Stimulated activated naive B cell treated with anti-CD40 and anti-IgM and Interleukin-4, amounts not matched to agents 10 μg/mL and 1 μg/mL and 100 μg/mL, for 72 hours (primary cell): Measurements from ENCODE around the gene SLCO2A1.
A peak's percentile ranks its signal among the peaks of the same experiment; 100 is the strongest.

Source experiments
- ATAC-seq, 2 donors: fragments of 150-1000 bp; cut with Tn5 transposase; replicated peaks; 2 replicates each; pipeline ENCODE4 v1.10.0; 2021; ENCODE audit warnings: moderate library complexity in 1 of 2
- DNase-seq: peaks from one replicate; pipeline ENCODE4 v3.0.0; 2021
- H3K27ac Mint-ChIP-seq: one replicate; pipeline ENCODE4 v1.8.0; 2022; ENCODE audit warnings: mild to moderate bottlenecking, mixed read lengths
- H3K27me3 Mint-ChIP-seq, 2 donors: one replicate each; pipeline ENCODE4 v1.8.0; 2022; ENCODE audit warnings: mixed read lengths in 2 of 2
- H3K36me3 Mint-ChIP-seq, 2 donors: one replicate each; pipeline ENCODE4 v1.8.0; 2022; ENCODE audit warnings: mixed read lengths in 2 of 2, mild to moderate bottlenecking in 1 of 2
- H3K4me1 Mint-ChIP-seq, 2 donors: one replicate each; pipeline ENCODE4 v1.8.0; 2022; ENCODE audit warnings: mixed read lengths in 2 of 2, mild to moderate bottlenecking in 1 of 2
- H3K4me3 Mint-ChIP-seq, 2 donors: one replicate each; pipeline ENCODE4 v1.8.0; 2022; ENCODE audit warnings: mild to moderate bottlenecking in 2 of 2, mixed read lengths in 2 of 2, moderate library complexity in 1 of 2
- H3K9me3 Mint-ChIP-seq, 2 donors: one replicate each; pipeline ENCODE4 v1.8.0; 2022; ENCODE audit warnings: mixed read lengths in 2 of 2, mild to moderate bottlenecking in 1 of 2

SLCO2A1 gene

DNA sequence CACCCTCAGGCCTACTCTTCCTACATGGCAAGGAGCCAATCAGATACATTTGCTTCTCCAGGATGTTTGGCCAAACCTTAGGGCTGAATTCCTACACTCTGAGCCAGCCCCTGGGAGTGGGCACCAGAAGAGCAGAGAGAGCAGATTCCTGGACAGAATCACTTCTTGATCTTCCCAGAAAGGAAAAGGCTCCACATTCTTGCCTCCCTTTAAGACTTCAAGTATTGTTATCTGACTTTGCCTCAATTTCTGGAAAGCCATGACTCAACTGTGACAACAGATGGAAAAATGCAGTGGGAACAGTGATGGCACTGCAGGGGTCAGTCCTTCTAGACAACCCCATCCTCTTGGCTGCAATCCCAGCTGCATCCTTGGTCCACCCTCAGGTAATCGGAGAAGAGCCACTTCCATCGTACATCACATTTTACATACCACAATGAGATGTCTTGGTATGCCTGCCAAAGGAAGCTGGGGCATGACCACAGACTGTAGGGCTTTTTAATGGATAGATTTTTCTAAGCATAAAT, 21.0 kb downstream of the SLCO2A1 start:
- Mint-ChIP-seq H3K27ac (no peak overlapping the region), H3K4me3 (no peak overlapping the region), H3K27me3 (peaks cover 5 to 6% of the 10 kb centered on the region in 2 donors), H3K36me3 (no peaks in the 10 kb centered on the region), H3K4me1 (no peaks in the 10 kb centered on the region), H3K9me3 (peaks cover 7 to 8% of the 10 kb centered on the region in 2 donors)
- ATAC-seq (no peak), DNase-seq (no peak)

DNA sequence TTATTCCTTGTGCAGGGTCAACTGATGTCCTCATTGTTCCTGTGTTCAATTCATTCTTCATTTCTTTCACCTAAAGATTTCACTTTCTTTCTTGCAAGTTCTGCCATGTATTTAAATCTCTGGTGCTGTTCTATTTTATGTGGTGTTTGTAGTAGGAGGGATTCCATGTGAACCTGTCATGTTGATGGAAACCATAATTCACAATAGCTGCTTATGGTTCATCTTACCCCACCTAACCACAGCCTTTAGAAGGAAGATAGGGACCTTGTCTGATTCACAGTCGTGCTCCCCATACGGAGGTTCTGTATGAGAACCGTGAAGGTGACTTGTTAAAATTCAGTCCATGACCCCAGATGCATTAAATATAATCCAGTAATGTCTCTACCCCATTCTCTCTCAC, 21.9 kb downstream of the SLCO2A1 start:
- DNase-seq (no peak), ATAC-seq (no peak)
- H3K36me3 Mint-ChIP-seq: no peaks in the 10 kb centered on the region
- no peaks in the 10 kb centered on the region for H3K4me1 Mint-ChIP-seq
- H3K4me3 Mint-ChIP-seq: no peak overlapping the region
- H3K9me3 Mint-ChIP-seq: peaks cover 9 to 11% of the 10 kb centered on the region in 2 donors
- H3K27ac Mint-ChIP-seq: no peak overlapping the region
- H3K27me3 Mint-ChIP-seq: peaks cover 5 to 6% of the 10 kb centered on the region in 2 donors

DNA sequence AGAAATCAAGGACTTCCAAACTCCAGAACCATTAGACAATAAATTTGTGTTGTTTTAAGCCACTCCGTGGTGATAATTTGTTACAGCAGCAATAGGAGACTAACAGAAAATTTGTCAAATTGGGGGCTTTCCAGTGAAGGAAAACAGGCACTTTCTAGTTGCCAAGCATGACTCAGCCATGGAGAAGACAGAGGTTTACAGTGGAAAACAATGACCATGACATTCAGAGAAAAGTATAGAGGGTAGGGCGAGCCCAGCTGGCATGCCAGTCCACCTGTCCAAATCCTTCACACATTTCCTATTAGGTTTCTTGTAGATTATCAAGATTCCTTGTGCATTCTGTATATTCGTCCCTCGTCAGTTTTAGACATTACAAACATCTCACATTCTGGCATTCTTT, 24.9 kb downstream of the SLCO2A1 start:
- peaks cover 9 to 11% of the 10 kb centered on the region in 2 donors for H3K9me3 Mint-ChIP-seq
- H3K36me3 Mint-ChIP-seq: no peaks in the 10 kb centered on the region
- DNase-seq (no peak), ATAC-seq (no peak)
- H3K27ac Mint-ChIP-seq: no peak overlapping the region
- peaks cover 3 to 9% of the 10 kb centered on the region in 2 donors for H3K27me3 Mint-ChIP-seq
- H3K4me1 Mint-ChIP-seq: no peaks in the 10 kb centered on the region
- H3K4me3 Mint-ChIP-seq: no peak overlapping the region

DNA sequence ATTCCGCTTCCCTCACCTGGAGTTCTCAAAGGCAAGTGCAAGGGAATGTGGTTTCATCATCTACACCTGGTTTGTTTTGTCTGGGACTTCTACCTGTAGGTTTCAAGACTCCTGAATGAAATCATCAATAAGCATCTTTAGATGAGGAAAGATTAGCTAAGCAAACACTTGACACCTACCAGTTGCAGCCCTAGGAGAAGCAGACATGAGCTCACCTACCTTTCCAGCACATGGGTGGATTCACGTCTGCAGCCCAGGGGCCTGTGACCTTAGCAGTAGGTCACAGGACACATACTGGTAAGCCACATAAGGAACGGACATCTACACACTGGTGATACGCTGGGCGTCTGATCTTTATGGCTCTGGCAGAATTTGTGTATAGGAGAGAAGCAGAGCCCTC, 26.7 kb downstream of the SLCO2A1 start:
- H3K27ac Mint-ChIP-seq: no peak overlapping the region
- ATAC-seq (no peak), DNase-seq (no peak)
- no peaks in the 10 kb centered on the region for H3K36me3 Mint-ChIP-seq
- H3K4me3 Mint-ChIP-seq: no peak overlapping the region
- H3K9me3 Mint-ChIP-seq: peaks cover 9 to 11% of the 10 kb centered on the region in 2 donors
- H3K4me1 Mint-ChIP-seq: no peaks in the 10 kb centered on the region
- H3K27me3 Mint-ChIP-seq: peaks cover 6 to 14% of the 10 kb centered on the region in 2 donors

DNA sequence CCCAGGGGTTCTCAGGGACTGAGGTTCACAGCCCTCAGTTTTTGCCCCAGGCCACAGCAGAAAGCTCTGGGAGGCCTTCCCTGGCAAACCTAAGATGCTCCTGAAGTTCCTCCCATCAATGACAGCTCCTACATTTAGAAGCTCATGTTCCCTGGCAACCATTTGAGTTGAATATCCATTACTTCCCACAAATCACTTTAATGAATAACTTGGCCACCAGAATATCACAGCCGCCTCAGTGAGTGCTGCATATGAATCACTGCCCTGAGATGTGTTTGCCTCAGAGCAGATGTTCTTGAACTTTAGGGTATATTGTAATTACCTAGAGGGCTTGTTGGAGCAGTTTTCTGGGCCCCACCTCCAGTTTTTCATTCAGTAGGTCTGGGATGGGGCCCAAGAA, 27.4 kb downstream of the SLCO2A1 start:
- Mint-ChIP-seq H3K9me3 (peaks cover 9 to 11% of the 10 kb centered on the region in 2 donors), H3K4me3 (no peak overlapping the region), H3K36me3 (no peaks in the 10 kb centered on the region), H3K27ac (no peak overlapping the region), H3K27me3 (peaks cover 6 to 14% of the 10 kb centered on the region in 2 donors), H3K4me1 (no peaks in the 10 kb centered on the region)
- DNase-seq: no peak
- no peak for ATAC-seq

DNA sequence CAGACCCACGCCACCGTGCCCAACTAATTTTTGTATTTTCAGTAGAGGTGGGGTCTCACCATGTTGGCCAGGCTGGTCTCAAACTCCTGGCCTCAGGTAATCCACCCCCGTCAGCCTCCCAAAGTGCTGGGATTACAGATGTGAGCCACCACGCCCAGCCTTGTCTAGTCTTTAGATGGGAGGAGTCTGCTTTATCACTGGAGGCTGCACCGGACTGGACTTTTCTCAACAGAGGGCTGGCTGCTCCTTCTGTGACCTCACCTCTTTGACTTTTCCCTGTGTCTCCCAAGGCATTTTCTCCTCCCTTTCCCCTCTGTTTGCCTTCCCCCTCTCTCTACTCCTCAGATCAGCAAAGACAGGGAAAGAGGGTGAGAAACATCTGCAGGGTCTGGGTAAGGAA, 28.5 kb downstream of the SLCO2A1 start:
- Mint-ChIP-seq H3K9me3 (peaks cover 5 to 11% of the 10 kb centered on the region in 2 donors), H3K27ac (no peak overlapping the region), H3K4me3 (no peak overlapping the region), H3K4me1 (no peaks in the 10 kb centered on the region), H3K27me3 (peaks cover 6 to 14% of the 10 kb centered on the region in 2 donors), H3K36me3 (no peaks in the 10 kb centered on the region)
- ATAC-seq: no peak
- DNase-seq: no peak

DNA sequence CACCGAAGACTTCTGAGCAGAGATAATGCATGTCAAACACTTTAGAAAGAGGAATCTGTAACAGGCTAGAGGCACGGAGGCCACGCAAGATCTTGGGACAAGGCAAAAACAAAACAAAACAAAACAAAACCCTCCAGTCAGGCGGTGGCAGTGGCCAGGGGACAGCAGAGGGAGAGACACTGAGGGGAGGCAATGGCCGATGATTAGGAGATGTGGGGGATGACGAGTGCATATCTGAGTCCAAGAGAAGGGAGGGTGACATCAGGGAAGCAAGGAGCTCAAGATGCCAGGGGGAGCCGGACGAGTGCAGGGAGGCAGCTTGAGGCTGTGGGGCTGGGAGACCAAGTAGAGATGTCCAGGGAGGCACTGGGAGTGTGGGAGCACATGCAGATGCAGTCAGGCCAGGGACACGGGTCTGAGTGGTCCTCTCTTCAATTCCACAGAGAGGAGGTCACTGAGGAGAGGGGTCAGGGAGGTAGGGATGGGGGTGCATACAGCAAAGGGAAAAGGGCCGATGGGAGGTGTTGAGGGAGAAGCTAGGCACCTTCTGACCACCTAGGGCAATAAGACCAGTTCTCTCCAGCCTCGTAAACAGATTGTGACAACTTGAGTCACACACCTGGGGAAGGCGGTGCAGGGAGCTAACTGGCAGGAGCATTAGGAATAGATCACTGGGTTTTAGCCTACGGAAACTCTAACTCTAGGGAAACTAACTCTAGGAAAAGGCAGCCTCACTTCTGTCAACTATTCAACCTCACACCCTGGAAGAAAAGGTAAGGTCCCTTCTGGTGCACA, 29.6 kb downstream of the SLCO2A1 start:
- H3K4me1 Mint-ChIP-seq: no peaks in the 10 kb centered on the region

DNA sequence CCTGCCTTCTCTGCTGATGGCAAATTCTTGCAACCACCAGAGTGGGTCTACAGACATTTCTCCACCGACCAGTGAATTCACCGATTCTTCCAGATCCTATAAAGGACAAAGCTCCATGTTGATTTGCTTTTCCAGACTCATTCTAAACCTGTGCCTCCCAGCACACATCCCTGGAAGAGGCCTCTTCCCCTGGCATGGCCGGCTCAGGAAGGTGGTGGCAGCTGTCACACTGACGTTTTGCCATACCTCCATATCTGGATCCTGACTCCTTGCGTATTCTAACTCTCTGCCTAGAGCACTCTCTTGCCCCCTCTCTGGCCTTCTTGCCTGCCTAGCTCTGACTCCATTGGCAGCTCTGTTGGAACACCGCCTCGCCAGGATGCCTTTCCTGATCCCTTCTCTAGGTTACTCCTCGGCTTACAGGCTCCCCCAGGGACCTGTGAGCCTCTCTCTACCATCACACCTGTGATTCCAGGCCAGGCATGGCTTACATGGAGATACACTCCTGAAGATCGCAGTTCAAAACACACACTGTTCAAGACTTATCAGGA, 31.0 kb downstream of the SLCO2A1 start:
- no peak overlapping the region for H3K27ac Mint-ChIP-seq
- DNase-seq (no peak), ATAC-seq (no peak)
- H3K4me1 Mint-ChIP-seq: no peaks in the 10 kb centered on the region
- peaks cover 2 to 4% of the 10 kb centered on the region in 2 donors for H3K9me3 Mint-ChIP-seq
- H3K36me3 Mint-ChIP-seq: no peaks in the 10 kb centered on the region
- H3K4me3 Mint-ChIP-seq: no peak overlapping the region
- peaks cover 12 to 20% of the 10 kb centered on the region in 2 donors for H3K27me3 Mint-ChIP-seq

More for the DNA sequence above, 29.6 kb downstream of the SLCO2A1 start:
- Mint-ChIP-seq H3K36me3 (no peaks in the 10 kb centered on the region), H3K27me3 (peaks cover 6 to 14% of the 10 kb centered on the region in 2 donors), H3K9me3 (peaks cover 5 to 11% of the 10 kb centered on the region in 2 donors), H3K27ac (no peak overlapping the region), H3K4me3 (no peak overlapping the region)
- DNase-seq: no peak
- ATAC-seq: no peak

DNA sequence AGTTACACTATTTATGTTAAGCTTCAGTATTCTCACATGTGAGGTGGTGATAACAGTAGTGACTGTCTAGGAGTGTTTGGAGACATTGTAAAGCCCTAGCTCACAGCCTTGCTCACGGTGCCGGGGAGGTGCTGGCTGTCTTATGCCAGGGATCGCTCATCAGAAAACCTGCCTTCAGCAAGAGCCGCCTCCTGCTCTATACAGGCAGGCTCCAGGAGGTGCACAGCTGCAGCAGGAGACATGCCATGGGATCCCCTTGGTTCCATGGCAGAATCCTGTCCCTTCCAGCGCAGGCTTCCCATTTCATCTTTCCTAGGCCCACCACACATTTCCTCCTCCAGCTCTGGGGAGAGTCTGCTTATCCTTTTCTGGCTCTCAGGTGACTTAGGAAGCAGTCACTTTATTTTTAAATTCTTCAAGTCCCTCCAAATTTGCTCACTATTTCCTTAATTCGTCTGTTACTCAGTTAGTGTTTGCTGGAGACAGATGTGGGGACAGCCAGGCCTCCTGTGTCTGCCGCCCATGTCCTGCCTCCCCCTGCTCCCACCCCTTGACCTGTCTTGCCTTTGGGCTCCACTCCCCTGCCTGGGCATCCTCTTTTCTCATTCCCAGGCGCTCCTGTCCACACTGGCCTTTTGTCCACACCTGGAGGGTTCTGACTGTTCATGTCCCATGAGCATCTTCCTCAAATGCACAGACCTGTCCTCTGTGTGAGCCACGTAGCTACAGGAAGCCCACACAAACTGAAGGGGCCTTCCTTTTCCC, 31.7 kb downstream of the SLCO2A1 start:
- Mint-ChIP-seq H3K27ac (no peak overlapping the region), H3K4me3 (no peak overlapping the region), H3K4me1 (no peaks in the 10 kb centered on the region), H3K36me3 (no peaks in the 10 kb centered on the region), H3K9me3 (no peaks in the 10 kb centered on the region), H3K27me3 (peaks cover 12 to 23% of the 10 kb centered on the region in 2 donors)
- peak in 1 of 2 donors; percentile 36 for ATAC-seq
- DNase-seq: no peak

DNA sequence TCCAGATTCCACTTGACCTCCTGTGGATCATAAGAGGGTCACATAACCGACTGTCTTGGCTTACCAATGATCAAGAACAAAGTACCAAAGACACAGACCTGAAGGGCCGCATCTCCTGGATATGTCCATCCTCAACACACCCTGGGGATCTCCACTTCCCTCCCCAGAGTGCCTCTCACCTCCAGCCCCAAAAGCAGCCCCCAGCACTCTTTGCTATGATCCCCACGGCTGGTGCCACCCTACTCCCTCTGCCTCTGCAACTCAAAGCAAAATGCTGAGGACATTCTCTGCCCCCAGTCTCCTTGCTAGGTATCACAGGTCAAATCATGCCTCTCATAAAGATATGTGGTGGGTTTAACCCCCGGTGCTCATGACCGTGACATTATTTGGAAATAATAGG, 32.7 kb downstream of the SLCO2A1 start:
- no peak overlapping the region for H3K27ac Mint-ChIP-seq
- H3K27me3 Mint-ChIP-seq: peaks cover 12 to 24% of the 10 kb centered on the region in 2 donors
- no peaks in the 10 kb centered on the region for H3K4me1 Mint-ChIP-seq
- no peak for ATAC-seq
- no peaks in the 10 kb centered on the region for H3K36me3 Mint-ChIP-seq
- H3K9me3 Mint-ChIP-seq: no peaks in the 10 kb centered on the region
- DNase-seq: no peak
- no peak overlapping the region for H3K4me3 Mint-ChIP-seq

DNA sequence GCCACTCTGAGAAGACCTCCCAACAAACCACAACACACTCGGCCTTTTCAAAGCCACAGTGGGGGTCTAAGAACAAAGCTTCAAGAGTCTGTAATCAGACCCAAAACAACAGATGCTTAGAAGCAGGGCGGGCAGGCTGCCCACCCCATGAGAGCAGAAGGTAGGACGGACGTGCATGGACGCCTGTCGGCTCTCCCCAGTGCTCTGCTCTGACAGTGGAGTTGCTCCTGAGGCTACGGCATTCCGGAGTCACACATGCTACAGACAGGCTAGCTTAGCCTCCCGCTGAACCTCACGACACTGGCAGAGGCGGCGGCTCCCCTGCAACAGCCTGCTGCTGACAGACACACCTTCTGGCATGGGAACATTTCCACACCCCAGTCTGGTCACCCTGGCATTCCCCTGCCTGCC, 33.5 kb downstream of the SLCO2A1 start:
- H3K27me3 Mint-ChIP-seq: peaks cover 12 to 24% of the 10 kb centered on the region in 2 donors
- no peak overlapping the region for H3K27ac Mint-ChIP-seq
- no peaks in the 10 kb centered on the region for H3K36me3 Mint-ChIP-seq
- ATAC-seq: no peak
- DNase-seq: no peak
- no peaks in the 10 kb centered on the region for H3K4me1 Mint-ChIP-seq
- no peaks in the 10 kb centered on the region for H3K9me3 Mint-ChIP-seq
- H3K4me3 Mint-ChIP-seq: no peak overlapping the region

DNA sequence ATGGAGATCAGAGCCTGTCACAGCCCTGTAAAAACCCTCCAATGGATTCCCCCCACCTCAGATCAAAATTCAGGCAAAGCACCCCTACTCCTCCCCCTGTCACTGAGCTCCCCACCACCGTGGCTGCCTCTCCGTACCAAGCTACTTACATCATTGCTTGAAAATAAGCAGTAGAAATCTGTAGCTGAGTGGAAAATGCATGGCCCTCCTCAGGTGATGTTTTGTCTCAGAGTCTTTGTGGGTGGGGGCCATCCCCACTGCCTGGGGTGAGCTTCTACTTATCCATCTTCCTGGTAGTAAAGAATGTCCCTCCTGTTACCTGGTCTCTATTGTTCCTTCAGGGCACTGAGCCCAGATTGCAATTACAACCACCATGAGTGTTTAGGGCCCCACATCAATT, 34.5 kb downstream of the SLCO2A1 start:
- peaks cover 15 to 24% of the 10 kb centered on the region in 2 donors for H3K27me3 Mint-ChIP-seq
- no peak for ATAC-seq
- no peak overlapping the region for H3K27ac Mint-ChIP-seq
- no peak for DNase-seq
- no peaks in the 10 kb centered on the region for H3K9me3 Mint-ChIP-seq
- H3K4me1 Mint-ChIP-seq: no peaks in the 10 kb centered on the region
- H3K36me3 Mint-ChIP-seq: no peaks in the 10 kb centered on the region
- H3K4me3 Mint-ChIP-seq: no peak overlapping the region

DNA sequence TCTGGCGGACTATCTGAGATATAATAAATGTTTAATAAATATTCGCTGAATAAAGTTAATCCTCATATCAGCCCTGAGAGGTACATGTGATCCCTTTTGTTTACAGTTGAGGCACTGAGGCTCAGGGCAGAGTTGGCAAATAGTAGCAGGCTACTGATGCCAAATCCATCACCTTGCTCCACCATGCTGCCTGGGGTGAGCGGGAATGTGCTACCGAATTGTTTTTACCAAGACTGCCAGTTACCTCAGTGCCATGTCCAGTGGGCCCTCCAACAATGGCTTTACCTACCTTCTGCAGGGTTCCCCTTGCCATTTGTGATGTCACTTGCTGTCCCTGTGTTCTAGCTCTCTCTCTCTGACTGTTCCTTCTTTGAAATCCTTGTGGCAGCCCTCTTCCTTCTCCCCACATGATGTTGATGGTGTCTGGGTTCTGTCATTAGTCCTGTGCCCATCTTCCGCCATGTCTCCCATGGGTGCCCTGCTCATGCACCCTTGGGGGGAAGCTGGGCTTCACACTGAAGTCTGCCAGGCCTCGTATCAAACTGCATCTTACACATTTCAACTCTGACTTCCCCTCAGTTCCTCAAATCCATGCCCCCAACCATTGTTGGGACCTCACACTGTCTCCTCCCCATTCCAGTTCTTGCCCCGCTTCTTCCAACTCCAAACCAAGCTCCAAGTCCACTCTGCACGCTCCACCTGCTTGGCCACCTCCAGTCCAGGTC, 35.4 kb downstream of the SLCO2A1 start:
- ATAC-seq (no peak), DNase-seq (no peak)
- Mint-ChIP-seq H3K36me3 (no peaks in the 10 kb centered on the region), H3K27ac (no peak overlapping the region), H3K27me3 (peaks cover 14 to 15% of the 10 kb centered on the region in 2 donors), H3K9me3 (no peaks in the 10 kb centered on the region), H3K4me3 (no peak overlapping the region), H3K4me1 (no peaks in the 10 kb centered on the region)
